ENCODE data around the gene NR1H2. TPM values are rescaled to one million over a fixed set of nuclear protein-coding genes. Genes with fewer than 3 reads are reported as not detected.

Gene NR1H2
- total RNA-seq, 2 experiments from 2014 or later, result 50.3 to 53.6 TPM

DNA sequence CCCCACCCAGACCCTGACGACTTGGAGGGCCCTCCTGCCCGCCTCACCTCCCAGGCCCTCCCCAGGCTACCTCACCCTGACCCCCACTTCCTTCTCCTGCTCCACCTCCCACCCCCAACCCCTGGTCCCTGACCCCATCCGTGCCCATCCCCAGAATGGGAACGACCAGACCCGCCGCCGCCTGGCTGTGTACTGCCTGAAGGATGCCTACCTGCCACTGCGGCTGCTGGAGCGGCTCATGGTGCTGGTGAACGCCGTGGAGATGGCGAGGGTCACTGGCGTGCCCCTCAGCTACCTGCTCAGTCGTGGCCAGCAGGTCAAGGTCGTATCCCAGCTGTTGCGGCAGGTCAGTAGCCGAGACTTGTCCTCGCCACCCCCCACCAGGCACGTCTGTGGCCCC lies 30.6 kb downstream of the NR1H2 start:
- Mint-ChIP-seq H3K27ac (no peak overlapping the region), H3K27me3 (no peaks in the 10 kb centered on the region), H3K4me1 (no peaks in the 10 kb centered on the region), H3K36me3 (ENCODE audit: low read depth) (peaks cover 42% of the 10 kb centered on the region), H3K4me3 (no peak overlapping the region), H3K9me3 (ENCODE audit: low read depth) (no peaks in the 10 kb centered on the region)
- ATAC-seq, result no peak
- ChIA-PET CTCF (no interaction called here), POLR2A (no interaction called here)
- no peak for DNase-seq
- intact Hi-C loops (cut with DNase I, micrococcal nuclease), result no loop called here

DNA sequence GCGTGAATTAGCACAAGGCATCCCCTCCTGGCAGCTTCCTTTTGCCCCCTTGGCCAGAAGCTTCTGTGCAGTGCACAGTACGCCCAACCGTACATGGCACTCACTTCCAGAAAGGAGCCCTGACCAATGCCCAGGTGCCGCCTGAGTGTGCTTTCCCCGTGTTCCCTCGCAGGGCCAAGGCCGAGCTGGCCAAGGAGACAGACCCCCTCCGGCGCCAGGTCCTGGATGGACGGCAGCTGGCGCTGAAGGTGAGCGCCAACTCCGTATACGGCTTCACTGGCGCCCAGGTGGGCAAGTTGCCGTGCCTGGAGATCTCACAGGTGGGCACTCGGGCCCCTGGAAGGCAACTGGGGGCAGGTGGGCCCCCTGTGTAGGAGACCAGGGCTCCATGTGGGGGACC lies 33.1 kb downstream of the NR1H2 start:
- POLR2A ChIA-PET, result no interaction called here
- no peak overlapping the region for H3K4me3 Mint-ChIP-seq
- no peak overlapping the region for H3K27ac Mint-ChIP-seq
- no peaks in the 10 kb centered on the region for H3K4me1 Mint-ChIP-seq
- H3K36me3 Mint-ChIP-seq (ENCODE audit: low read depth), result peaks cover 45% of the 10 kb centered on the region
- ATAC-seq, result no peak
- no peaks in the 10 kb centered on the region for H3K27me3 Mint-ChIP-seq
- DNase-seq, result no peak
- H3K9me3 Mint-ChIP-seq (ENCODE audit: low read depth), result no peaks in the 10 kb centered on the region
- CTCF ChIA-PET, result interaction anchor here (0.7 kb wide), 1 partner anchor 51 kb away, joined by 4 read pairs; no protein-coding TSS in a partner anchor
- intact Hi-C loops (cut with DNase I, micrococcal nuclease), result no loop called here

DNA sequence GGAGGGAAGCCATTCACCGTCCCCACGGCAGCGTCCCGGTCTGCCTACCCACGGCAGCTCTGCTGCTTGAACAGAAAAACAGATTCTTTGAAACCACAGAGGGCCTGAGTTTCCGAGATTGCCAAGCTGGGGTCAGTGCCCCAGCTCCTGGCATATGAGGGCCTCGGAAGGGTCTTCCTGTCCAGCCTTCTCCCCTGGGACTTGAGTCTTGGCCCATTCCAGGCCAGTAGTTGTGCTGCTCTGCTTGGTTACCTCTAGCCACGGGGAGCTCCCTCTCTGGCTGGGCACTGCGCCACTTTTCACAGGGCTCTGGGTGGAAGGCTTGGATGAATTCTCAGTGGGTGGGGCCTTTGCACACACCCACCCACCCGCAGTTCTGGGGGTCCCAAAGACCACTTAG lies 33.9 kb downstream of the NR1H2 start:
- POLR2A ChIA-PET, result interaction anchor here (0.6 kb wide), 1 partner anchor 15 kb away, joined by 3 read pairs; no protein-coding TSS in a partner anchor
- Mint-ChIP-seq H3K27ac (no peak overlapping the region), H3K4me1 (no peaks in the 10 kb centered on the region), H3K27me3 (no peaks in the 10 kb centered on the region), H3K4me3 (no peak overlapping the region), H3K36me3 (ENCODE audit: low read depth) (peaks cover 49% of the 10 kb centered on the region), H3K9me3 (ENCODE audit: low read depth) (no peaks in the 10 kb centered on the region)
- CTCF ChIA-PET, result interaction anchor here (0.7 to 1.1 kb wide), 2 partner anchors 18 to 174 kb away, joined by 3 read pairs; no protein-coding TSS in a partner anchor
- no peak for DNase-seq
- ATAC-seq, result no peak
- intact Hi-C loops (cut with DNase I, micrococcal nuclease), result no loop called here

DNA sequence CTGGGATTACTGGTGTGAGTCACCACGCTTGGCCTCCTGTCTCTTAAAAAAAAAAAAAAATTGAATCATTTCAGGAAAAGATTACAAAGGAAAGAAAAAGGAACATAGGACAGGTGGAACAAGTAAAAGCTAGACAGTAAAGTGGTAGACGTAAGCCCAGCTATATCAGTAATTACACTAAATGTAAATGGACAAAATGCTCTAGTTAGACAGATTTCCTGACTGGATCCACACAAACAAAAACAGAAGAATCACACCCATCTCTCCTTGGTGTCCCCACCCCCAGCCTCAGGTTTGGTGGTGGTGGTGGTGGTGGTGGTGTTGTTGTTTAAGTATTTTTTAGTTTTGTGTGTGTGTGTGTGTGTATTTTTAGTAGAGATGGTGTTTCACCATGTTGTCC lies 36.2 kb downstream of the NR1H2 start:
- no peaks in the 10 kb centered on the region for H3K27me3 Mint-ChIP-seq
- H3K9me3 Mint-ChIP-seq (ENCODE audit: low read depth), result no peaks in the 10 kb centered on the region
- ATAC-seq (no peak), DNase-seq (no peak)
- POLR2A ChIA-PET, result no interaction called here
- intact Hi-C loops (cut with DNase I, micrococcal nuclease), result no loop called here
- H3K4me1 Mint-ChIP-seq, result no peaks in the 10 kb centered on the region
- H3K36me3 Mint-ChIP-seq (ENCODE audit: low read depth), result peaks cover 40% of the 10 kb centered on the region
- CTCF ChIA-PET, result interaction anchor here (1.3 kb wide), 1 partner anchor 17 kb away, joined by 5 read pairs; no protein-coding TSS in a partner anchor
- no peak overlapping the region for H3K4me3 Mint-ChIP-seq
- H3K27ac Mint-ChIP-seq, result no peak overlapping the region

DNA sequence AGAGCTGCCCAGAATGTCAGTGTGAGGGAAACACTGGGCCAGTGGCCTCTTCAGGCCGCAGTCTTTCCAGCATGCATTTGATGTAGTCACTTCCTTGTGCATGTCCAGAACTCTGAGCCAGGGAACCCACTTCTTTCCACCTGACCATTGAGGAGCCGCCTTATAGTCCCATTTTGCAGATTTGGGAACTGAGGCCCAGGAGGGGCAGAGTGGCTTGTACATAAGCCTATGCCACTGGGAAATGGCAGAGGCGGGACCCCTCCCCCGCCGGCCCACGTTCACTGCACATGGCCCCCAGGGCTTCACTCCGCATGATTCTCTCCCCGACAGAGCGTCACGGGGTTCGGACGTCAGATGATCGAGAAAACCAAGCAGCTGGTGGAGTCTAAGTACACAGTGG lies 36.8 kb downstream of the NR1H2 start:
- intact Hi-C loops (cut with DNase I, micrococcal nuclease), result no loop called here
- ChIA-PET POLR2A (no interaction called here), CTCF (no interaction called here)
- no peak overlapping the region for H3K27ac Mint-ChIP-seq
- no peak overlapping the region for H3K4me3 Mint-ChIP-seq
- DNase-seq, result no peak
- peaks cover 40% of the 10 kb centered on the region for H3K36me3 Mint-ChIP-seq (ENCODE audit: low read depth)
- no peaks in the 10 kb centered on the region for H3K4me1 Mint-ChIP-seq
- no peaks in the 10 kb centered on the region for H3K9me3 Mint-ChIP-seq (ENCODE audit: low read depth)
- H3K27me3 Mint-ChIP-seq, result no peaks in the 10 kb centered on the region
- no peak for ATAC-seq

DNA sequence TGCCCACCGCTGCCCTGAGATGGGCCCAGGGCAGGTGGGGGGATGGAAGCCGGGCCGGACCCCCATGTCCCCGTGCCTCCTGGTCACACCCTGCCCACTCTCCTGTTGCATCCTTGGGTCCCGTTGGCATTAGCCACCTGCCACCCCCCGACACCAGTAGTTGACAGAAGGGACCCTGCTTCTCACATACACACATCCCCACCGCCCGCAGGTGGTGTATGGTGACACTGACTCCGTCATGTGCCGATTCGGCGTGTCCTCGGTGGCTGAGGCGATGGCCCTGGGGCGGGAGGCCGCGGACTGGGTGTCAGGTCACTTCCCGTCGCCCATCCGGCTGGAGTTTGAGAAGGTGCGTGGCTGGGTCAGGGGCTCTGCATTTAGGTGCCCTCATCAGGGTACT lies 37.3 kb downstream of the NR1H2 start:
- intact Hi-C loops (cut with DNase I, micrococcal nuclease), result no loop called here
- no peak overlapping the region for H3K27ac Mint-ChIP-seq

DNA sequence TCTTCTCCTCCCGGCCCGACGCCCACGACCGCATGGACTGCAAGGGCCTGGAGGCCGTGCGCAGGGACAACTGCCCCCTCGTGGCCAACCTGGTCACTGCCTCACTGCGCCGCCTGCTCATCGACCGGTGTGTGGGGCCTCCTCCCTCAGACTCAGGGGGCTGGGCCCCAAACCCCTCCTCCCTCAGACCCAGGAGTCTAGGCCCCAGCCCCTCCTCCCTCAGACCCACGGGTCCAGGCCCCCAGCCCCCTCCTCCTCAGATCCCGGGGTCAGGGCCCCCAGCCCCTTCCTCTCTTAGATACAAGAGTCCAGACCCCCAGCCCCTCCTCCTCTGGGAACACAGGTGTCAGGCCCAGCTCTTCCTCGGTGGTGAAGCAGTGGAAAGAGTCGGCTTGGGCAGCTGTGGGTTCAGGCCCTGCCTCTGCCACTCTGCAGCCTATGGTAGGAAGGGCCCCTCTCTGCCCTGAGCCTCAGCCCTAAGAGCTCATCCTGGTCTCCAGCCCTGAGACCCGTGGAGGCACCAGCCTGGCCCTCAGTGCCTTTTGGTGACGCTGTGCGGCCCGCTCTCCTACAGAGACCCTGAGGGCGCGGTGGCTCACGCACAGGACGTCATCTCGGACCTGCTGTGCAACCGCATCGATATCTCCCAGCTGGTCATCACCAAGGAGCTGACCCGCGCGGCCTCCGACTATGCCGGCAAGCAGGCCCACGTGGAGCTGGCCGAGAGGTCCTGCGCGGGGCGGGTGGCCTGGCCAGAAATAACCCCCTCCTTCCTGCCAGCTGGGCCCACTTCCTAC lies 38.8 kb downstream of the NR1H2 start:
- peaks cover 9% of the 10 kb centered on the region for H3K4me1 Mint-ChIP-seq
- H3K36me3 Mint-ChIP-seq (ENCODE audit: low read depth), result peaks cover 38% of the 10 kb centered on the region
- DNase-seq (peak; percentile 87), ATAC-seq (peak; percentile 83)
- peaks cover 8% of the 10 kb centered on the region for H3K27me3 Mint-ChIP-seq
- no peak overlapping the region for H3K27ac Mint-ChIP-seq
- ChIA-PET POLR2A (no interaction called here), CTCF (interaction anchor here (0.6 to 1.3 kb wide), 6 partner anchors 12 to 131 kb away, joined by 3 to 11 read pairs (median 4); partner anchors contain the start of gene POLD1)
- intact Hi-C loops (cut with DNase I, micrococcal nuclease), result loop anchor here (1.0 to 2.0 kb wide), 3 partner anchors 46 to 58 kb away; no protein-coding TSS in a partner anchor
- no peak overlapping the region for H3K4me3 Mint-ChIP-seq
- no peaks in the 10 kb centered on the region for H3K9me3 Mint-ChIP-seq (ENCODE audit: low read depth)

More for the DNA sequence above, 37.3 kb downstream of the NR1H2 start:
- H3K36me3 Mint-ChIP-seq (ENCODE audit: low read depth), result peaks cover 43% of the 10 kb centered on the region
- no peak for ATAC-seq
- H3K4me3 Mint-ChIP-seq, result no peak overlapping the region
- no peaks in the 10 kb centered on the region for H3K9me3 Mint-ChIP-seq (ENCODE audit: low read depth)
- ChIA-PET CTCF (interaction anchor here (0.6 kb wide), 2 partner anchors 40 to 51 kb away, joined by 3 to 4 read pairs; no protein-coding TSS in a partner anchor), POLR2A (interaction anchor here (0.6 kb wide), 1 partner anchor 75 kb away, joined by 3 read pairs; no protein-coding TSS in a partner anchor)
- no peaks in the 10 kb centered on the region for H3K4me1 Mint-ChIP-seq
- no peak for DNase-seq
- no peaks in the 10 kb centered on the region for H3K27me3 Mint-ChIP-seq

DNA sequence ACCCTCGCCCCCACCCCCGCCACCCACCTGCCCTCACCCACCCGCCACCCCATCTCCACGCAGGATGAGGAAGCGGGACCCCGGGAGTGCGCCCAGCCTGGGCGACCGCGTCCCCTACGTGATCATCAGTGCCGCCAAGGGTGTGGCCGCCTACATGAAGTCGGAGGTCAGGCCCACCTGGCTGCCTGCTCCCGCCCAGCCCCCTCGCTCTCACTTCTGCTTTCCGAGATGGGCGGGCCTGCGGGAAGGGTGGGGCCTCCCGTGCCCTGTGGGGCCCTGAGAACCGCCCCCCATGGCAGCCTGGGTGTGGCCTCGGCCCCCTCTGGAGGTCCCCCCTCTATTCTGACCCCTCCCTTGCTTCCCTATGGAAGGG lies 39.4 kb downstream of the NR1H2 start:
- no peaks in the 10 kb centered on the region for H3K9me3 Mint-ChIP-seq (ENCODE audit: low read depth)
- intact Hi-C loops (cut with DNase I, micrococcal nuclease), result loop anchor here in 1 of 2 experiments (2.0 kb wide), 1 partner anchor 47 kb away; no protein-coding TSS in a partner anchor
- H3K27me3 Mint-ChIP-seq, result peaks cover 13% of the 10 kb centered on the region
- CTCF ChIA-PET, result interaction anchor here (0.6 to 1.3 kb wide), 5 partner anchors 30 to 130 kb away, joined by 3 to 11 read pairs (median 4); partner anchors contain the start of gene POLD1
- DNase-seq (no peak), ATAC-seq (no peak)
- peaks cover 32% of the 10 kb centered on the region for H3K36me3 Mint-ChIP-seq (ENCODE audit: low read depth)
- POLR2A ChIA-PET, result no interaction called here
- peaks cover 12% of the 10 kb centered on the region for H3K4me1 Mint-ChIP-seq
- H3K27ac Mint-ChIP-seq, result no peak overlapping the region
- H3K4me3 Mint-ChIP-seq, result no peak overlapping the region

DNA sequence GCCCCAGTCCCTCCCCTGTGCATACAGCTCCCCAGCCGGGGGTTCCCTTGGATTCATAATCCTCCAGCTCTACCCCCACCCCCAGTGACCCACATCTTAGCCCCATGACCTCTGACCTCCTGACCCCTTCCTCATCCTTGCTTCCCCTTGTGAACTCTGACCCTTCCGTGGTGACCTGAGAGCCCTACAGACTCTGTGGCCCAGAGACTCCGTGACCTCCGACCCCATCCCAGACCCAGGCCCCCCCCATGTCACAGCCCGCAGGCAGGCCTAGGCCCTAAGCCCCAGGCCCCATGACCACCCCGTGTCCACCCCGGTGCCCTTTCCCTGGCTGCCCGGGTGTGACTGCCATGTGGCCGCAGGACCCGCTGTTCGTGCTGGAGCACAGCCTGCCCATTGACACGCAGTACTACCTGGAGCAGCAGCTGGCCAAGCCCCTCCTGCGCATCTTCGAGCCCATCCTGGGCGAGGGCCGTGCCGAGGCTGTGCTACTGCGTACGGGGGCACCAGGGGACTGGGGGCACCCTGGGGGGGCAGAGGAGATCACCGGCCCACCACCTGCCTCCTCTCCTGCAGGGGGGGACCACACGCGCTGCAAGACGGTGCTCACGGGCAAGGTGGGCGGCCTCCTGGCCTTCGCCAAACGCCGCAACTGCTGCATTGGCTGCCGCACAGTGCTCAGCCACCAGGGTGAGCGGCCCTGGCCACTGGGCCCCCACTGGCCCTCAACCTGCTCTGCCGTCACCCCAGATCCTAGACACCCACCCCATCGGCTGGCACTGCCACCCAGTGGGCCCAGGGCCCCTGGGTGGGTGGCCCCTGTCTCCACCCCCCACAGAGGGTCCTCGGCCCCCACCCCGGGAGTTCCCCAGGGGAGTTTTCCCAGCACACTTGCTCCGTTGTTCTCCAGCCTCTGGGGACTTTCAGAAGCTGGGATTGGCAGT lies 40.0 kb downstream of the NR1H2 start:
- peaks cover 12% of the 10 kb centered on the region for H3K4me1 Mint-ChIP-seq
- no peak overlapping the region for H3K4me3 Mint-ChIP-seq
- DNase-seq (no peak), ATAC-seq (no peak)
- H3K27ac Mint-ChIP-seq, result no peak overlapping the region
- CTCF ChIA-PET, result interaction anchor here (0.9 kb wide), 1 partner anchor 29 kb away, joined by 3 read pairs; no protein-coding TSS in a partner anchor
- intact Hi-C loops (cut with DNase I, micrococcal nuclease), result no loop called here
- no peaks in the 10 kb centered on the region for H3K9me3 Mint-ChIP-seq (ENCODE audit: low read depth)
- POLR2A ChIA-PET, result no interaction called here
- peaks cover 17% of the 10 kb centered on the region for H3K27me3 Mint-ChIP-seq
- H3K36me3 Mint-ChIP-seq (ENCODE audit: low read depth), result peaks cover 28% of the 10 kb centered on the region

DNA sequence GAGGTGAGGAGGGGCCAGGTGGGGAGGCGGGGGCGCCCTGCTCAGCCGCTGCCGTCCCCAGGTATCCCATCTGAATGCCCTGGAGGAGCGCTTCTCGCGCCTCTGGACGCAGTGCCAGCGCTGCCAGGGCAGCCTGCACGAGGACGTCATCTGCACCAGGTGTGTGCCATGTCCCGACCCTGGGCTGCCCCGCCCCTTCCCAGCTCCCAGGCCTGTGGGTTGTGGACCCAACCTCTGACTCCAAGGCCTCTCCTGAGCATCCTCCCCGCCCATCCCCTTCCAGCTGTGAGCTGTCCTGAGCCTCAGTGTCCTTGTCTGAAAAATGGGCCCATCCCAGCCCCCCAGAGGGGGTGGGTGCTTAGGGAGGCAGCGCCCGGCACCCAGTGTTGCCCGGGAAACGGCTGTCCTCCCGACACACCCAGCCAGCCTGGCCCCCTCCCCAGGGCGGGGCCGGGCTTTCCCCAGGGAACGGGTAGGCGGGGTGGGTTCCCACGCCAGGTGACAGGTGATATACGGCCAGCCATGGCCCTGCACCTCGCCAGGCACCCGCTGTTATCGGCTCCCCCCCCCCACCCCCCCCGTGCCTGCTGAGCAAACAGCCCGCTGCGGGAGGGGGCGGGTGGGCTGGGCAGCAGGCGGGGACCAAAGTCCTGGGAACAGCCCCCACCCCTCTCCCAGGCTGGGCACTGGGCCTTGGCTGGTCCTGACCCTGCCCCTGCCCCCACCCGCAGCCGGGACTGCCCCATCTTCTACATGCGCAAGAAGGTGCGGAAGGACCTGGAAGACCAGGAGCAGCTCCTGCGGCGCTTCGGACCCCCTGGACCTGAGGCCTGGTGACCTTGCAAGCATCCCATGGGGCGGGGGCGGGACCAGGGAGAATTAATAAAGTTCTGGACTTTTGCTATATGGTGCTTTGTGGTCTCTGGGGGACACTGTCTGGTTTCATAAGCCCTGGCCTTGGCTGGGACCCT lies 41.1 kb downstream of the NR1H2 start:
- Mint-ChIP-seq H3K27ac (no peak overlapping the region), H3K4me1 (peaks cover 12% of the 10 kb centered on the region), H3K27me3 (peaks cover 19% of the 10 kb centered on the region), H3K9me3 (ENCODE audit: low read depth) (no peaks in the 10 kb centered on the region), H3K4me3 (no peak overlapping the region), H3K36me3 (ENCODE audit: low read depth) (peaks cover 20% of the 10 kb centered on the region)
- DNase-seq (no peak), ATAC-seq (no peak)
- ChIA-PET POLR2A (no interaction called here), CTCF (interaction anchor here (0.7 kb wide), 1 partner anchor 101 kb away, joined by 3 read pairs; no protein-coding TSS in a partner anchor)
- intact Hi-C loops (cut with DNase I, micrococcal nuclease), result no loop called here

All from activated CD4-positive, alpha-beta T cell treated with anti-CD3 and anti-CD28 coated beads for 36 hours (primary cell).